Measurements from ENCODE around the gene SLC7A7. TPM values are rescaled to one million over a fixed set of nuclear protein-coding genes. Genes with fewer than 3 reads are reported as not detected.
A peak's percentile ranks its signal among the peaks of the same experiment; 100 is the strongest.

The SLC7A7 gene
- total and polyA plus RNA-seq, 2 donors (not counting 1 experiment from before 2014, with no cell fraction given): 6.3 to 9.5 TPM

DNA sequence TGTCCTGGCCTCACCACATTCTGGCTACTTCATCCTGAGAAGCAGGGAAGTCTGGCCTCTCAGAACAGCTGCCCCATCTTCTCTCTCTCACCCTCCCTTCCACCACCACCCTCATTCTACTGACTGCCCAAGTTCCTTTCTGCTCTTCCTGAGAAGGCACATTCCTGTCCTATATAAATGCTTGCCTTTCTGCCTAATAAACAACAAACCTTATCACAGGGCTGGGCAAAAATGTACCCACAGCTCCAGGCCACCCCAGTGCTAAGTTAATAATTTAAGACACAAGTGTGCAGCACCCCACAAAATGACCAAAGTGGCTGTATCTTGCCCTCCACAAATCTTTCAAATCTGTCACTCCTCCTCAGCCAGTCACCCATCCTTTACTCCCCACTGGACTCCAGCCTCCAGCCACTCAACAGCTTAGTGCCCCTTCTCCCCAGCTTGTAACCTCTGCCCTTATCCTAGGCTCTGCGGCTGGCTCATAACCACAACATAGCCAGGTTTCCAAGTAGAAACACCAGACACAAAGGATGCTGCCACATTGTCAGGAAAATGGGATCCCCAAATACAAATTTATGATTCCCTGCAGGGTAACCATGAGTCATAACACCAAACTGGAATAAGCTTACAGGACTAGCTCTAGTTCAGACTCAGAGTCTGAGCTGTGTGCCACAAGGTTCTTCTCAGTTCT is 33.8 kb downstream of the SLC7A7 start:
- Histone ChIP-seq H4K20me1 (ENCODE audit: control insufficient read depth, extremely low read depth, insufficient read depth, low read length) (no peaks in the 10 kb centered on the region), H3K27me3 (ENCODE audit: control insufficient read depth, insufficient read depth, low read length) (no peaks in the 10 kb centered on the region), H3K79me2 (ENCODE audit: control insufficient read depth, insufficient read depth, low read length) (no peaks in the 10 kb centered on the region), H3K9ac (ENCODE audit: insufficient read depth, low read length) (no peak overlapping the region), H2AFZ (ENCODE audit: low read length) (no peak overlapping the region), H3K4me2 (ENCODE audit: extremely low read depth, insufficient read depth, low read length) (no peak overlapping the region), H3K4me1 (ENCODE audit: control insufficient read depth, extremely low read depth, insufficient read depth, low read length) (no peaks in the 10 kb centered on the region), H3K27ac (ENCODE audit: insufficient read depth, low read length) (no peak overlapping the region), H3K9me3 (ENCODE audit: control insufficient read depth, insufficient read depth, low read depth, low read length) (no peaks in the 10 kb centered on the region), H3K36me3 (ENCODE audit: control insufficient read depth, insufficient read depth, low read length) (no peaks in the 10 kb centered on the region), H3K4me3 (replicated peaks in 1 of 4; ENCODE audit: control extremely low read depth in 1 of 4, insufficient read depth in 1 of 4, low read depth in 3 of 4, low read length in 4 of 4) (no peak overlapping the region)
- DNase-seq (ENCODE audit: low read depth in 2 of 2): peak; percentile 14 to 20
- TF ChIP-seq, protein P1, sequence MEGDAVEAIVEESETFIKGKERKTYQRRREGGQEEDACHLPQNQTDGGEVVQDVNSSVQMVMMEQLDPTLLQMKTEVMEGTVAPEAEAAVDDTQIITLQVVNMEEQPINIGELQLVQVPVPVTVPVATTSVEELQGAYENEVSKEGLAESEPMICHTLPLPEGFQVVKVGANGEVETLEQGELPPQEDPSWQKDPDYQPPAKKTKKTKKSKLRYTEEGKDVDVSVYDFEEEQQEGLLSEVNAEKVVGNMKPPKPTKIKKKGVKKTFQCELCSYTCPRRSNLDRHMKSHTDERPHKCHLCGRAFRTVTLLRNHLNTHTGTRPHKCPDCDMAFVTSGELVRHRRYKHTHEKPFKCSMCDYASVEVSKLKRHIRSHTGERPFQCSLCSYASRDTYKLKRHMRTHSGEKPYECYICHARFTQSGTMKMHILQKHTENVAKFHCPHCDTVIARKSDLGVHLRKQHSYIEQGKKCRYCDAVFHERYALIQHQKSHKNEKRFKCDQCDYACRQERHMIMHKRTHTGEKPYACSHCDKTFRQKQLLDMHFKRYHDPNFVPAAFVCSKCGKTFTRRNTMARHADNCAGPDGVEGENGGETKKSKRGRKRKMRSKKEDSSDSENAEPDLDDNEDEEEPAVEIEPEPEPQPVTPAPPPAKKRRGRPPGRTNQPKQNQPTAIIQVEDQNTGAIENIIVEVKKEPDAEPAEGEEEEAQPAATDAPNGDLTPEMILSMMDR (conservative IDR thresholded peaks at IDR 0.05 in 1 of 2, IDR thresholded peaks at IDR 0.05 in 1 of 2; ENCODE audit: low read depth in 1 of 2, low read length in 2 of 2): no peak
- no peak for TF ChIP-seq EZH2 (IDR thresholded peaks at IDR 0.05; ENCODE audit: low read length, missing control alignments)

GRCh38 chr14:22780941-22781300 is 34.3 kb downstream of the SLC7A7 start:
- H4K20me1 ChIP-seq (ENCODE audit: control insufficient read depth, extremely low read depth, insufficient read depth, low read length): no peaks in the 10 kb centered on the region
- no peak for DNase-seq (ENCODE audit: low read depth in 2 of 2)
- H3K4me1 ChIP-seq (ENCODE audit: control insufficient read depth, extremely low read depth, insufficient read depth, low read length): no peaks in the 10 kb centered on the region
- H3K9me3 ChIP-seq (ENCODE audit: control insufficient read depth, insufficient read depth, low read depth, low read length): no peaks in the 10 kb centered on the region
- no peaks in the 10 kb centered on the region for H3K27me3 ChIP-seq (ENCODE audit: control insufficient read depth, insufficient read depth, low read length)
- no peak overlapping the region for H3K4me2 ChIP-seq (ENCODE audit: extremely low read depth, insufficient read depth, low read length)
- H2AFZ ChIP-seq (ENCODE audit: low read length): no peak overlapping the region
- TF ChIP-seq, protein P1 (conservative IDR thresholded peaks at IDR 0.05 in 1 of 2, IDR thresholded peaks at IDR 0.05 in 1 of 2; ENCODE audit: low read depth in 1 of 2, low read length in 2 of 2): no peak
- TF ChIP-seq EZH2 (IDR thresholded peaks at IDR 0.05; ENCODE audit: low read length, missing control alignments): no peak
- no peaks in the 10 kb centered on the region for H3K79me2 ChIP-seq (ENCODE audit: control insufficient read depth, insufficient read depth, low read length)
- H3K9ac ChIP-seq (ENCODE audit: insufficient read depth, low read length): no peak overlapping the region
- no peak overlapping the region for H3K27ac ChIP-seq (ENCODE audit: insufficient read depth, low read length)
- no peaks in the 10 kb centered on the region for H3K36me3 ChIP-seq (ENCODE audit: control insufficient read depth, insufficient read depth, low read length)
- H3K4me3 ChIP-seq (replicated peaks in 1 of 4; ENCODE audit: control extremely low read depth in 1 of 4, insufficient read depth in 1 of 4, low read depth in 3 of 4, low read length in 4 of 4): no peak overlapping the region

- no peak overlapping the region for H3K4me2 ChIP-seq (ENCODE audit: extremely low read depth, insufficient read depth, low read length)
- peak; percentile 25 to 29 for DNase-seq (ENCODE audit: low read depth in 2 of 2)
- no peak overlapping the region for H3K9ac ChIP-seq (ENCODE audit: insufficient read depth, low read length)
- H3K36me3 ChIP-seq (ENCODE audit: control insufficient read depth, insufficient read depth, low read length): no peaks in the 10 kb centered on the region
- H3K9me3 ChIP-seq (ENCODE audit: control insufficient read depth, insufficient read depth, low read depth, low read length): no peaks in the 10 kb centered on the region
- H3K27me3 ChIP-seq (ENCODE audit: control insufficient read depth, insufficient read depth, low read length): no peaks in the 10 kb centered on the region
- H3K4me3 ChIP-seq (replicated peaks in 1 of 4; ENCODE audit: control extremely low read depth in 1 of 4, insufficient read depth in 1 of 4, low read depth in 3 of 4, low read length in 4 of 4): no peak overlapping the region
- TF ChIP-seq EZH2 (IDR thresholded peaks at IDR 0.05; ENCODE audit: low read length, missing control alignments): no peak
- TF ChIP-seq, protein P1 (conservative IDR thresholded peaks at IDR 0.05 in 1 of 2, IDR thresholded peaks at IDR 0.05 in 1 of 2; ENCODE audit: low read depth in 1 of 2, low read length in 2 of 2): no peak
- no peaks in the 10 kb centered on the region for H3K4me1 ChIP-seq (ENCODE audit: control insufficient read depth, extremely low read depth, insufficient read depth, low read length)
- H3K79me2 ChIP-seq (ENCODE audit: control insufficient read depth, insufficient read depth, low read length): no peaks in the 10 kb centered on the region
- H4K20me1 ChIP-seq (ENCODE audit: control insufficient read depth, extremely low read depth, insufficient read depth, low read length): no peaks in the 10 kb centered on the region
- H2AFZ ChIP-seq (ENCODE audit: low read length): no peak overlapping the region
- no peak overlapping the region for H3K27ac ChIP-seq (ENCODE audit: insufficient read depth, low read length)
Measured at GRCh38 chr14:22780105-22780679, 35.0 kb downstream of the SLC7A7 start.

All from fibroblast of lung (primary cell).